Neural progenitor cell (in vitro differentiated cells): ENCODE data around the gene SLC26A4. TPM values are rescaled to one million over a fixed set of nuclear protein-coding genes. Genes with fewer than 3 reads are reported as not detected.
"Not testable (repeated sequence)": the region's sequence is repeated elsewhere in the genome, so short reads cannot be mapped to it uniquely, and the experiment has no call there.

Experiments used
- DNase-seq: peaks from one replicate; pipeline ENCODE4 v3.0.0-alpha.2; 2016; ENCODE audit warnings: low spot score
- H2AFZ ChIP-seq: fragments of 200-600 bp; sonication (generic); replicated peaks from 2 replicates; pipeline ENCODE4 v1.6.1; 2016; ENCODE audit warnings: antibody characterized with exemption
- H3F3A ChIP-seq: fragments of 200-600 bp; sonication (generic); 2 replicates; pipeline ENCODE4 v1.6.1; 2016; ENCODE audit warnings: antibody characterized with exemption, low read depth
- H3K27ac ChIP-seq: fragments of 200-600 bp; sonication (generic); 2 replicates; pipeline ENCODE4 v1.5.1; 2016; ENCODE audit warnings: mild to moderate bottlenecking
- H3K27me3 ChIP-seq: fragments of 200-600 bp; sonication (generic); 2 replicates; pipeline ENCODE4 v1.6.1; 2016; ENCODE audit warnings: mild to moderate bottlenecking, moderate library complexity
- H3K36me3 ChIP-seq: fragments of 200-600 bp; sonication (generic); 2 replicates; pipeline ENCODE4 v1.5.1; 2016
- H3K4me1 ChIP-seq: fragments of 200-600 bp; sonication (generic); 2 replicates; pipeline ENCODE4 v1.6.1; 2016; ENCODE audit warnings: mixed run types
- H3K4me2 ChIP-seq: fragments of 200-600 bp; sonication (generic); 2 replicates; pipeline ENCODE4 v1.6.1; 2016
- H3K4me3 ChIP-seq: fragments of 200-600 bp; sonication (generic); 2 replicates; pipeline ENCODE4 v1.5.1; 2016
- H3K79me2 ChIP-seq: fragments of 200-600 bp; sonication (generic); 2 replicates; pipeline ENCODE4 v1.6.1; 2016; ENCODE audit warnings: low read depth
- H3K9ac ChIP-seq: fragments of 200-600 bp; sonication (generic); 2 replicates; pipeline ENCODE4 v1.6.1; 2016
- H3K9me3 ChIP-seq: fragments of 200-600 bp; sonication (generic); 2 replicates; pipeline ENCODE4 v1.5.1; 2016; ENCODE audit warnings: low read depth
- H4K20me1 ChIP-seq: fragments of 200-600 bp; sonication (generic); 2 replicates; pipeline ENCODE4 v1.6.1; 2016; ENCODE audit warnings: low read depth
- H3K27ac Mint-ChIP-seq: 3 replicates; pipeline ENCODE4 v1.8.0; 2021; ENCODE audit warnings: mixed read lengths
- H3K27me3 Mint-ChIP-seq: 2 replicates; pipeline ENCODE4 v1.8.0; 2022; ENCODE audit warnings: low read depth, mild to moderate bottlenecking, inconsistent platforms, moderate library complexity, mixed read lengths; ENCODE audit not compliant: insufficient read depth
- H3K36me3 Mint-ChIP-seq: 3 replicates; pipeline ENCODE4 v1.8.0; 2021; ENCODE audit warnings: mixed read lengths
- H3K4me1 Mint-ChIP-seq: 3 replicates; pipeline ENCODE4 v1.8.0; 2021; ENCODE audit warnings: mixed read lengths
- H3K4me3 Mint-ChIP-seq: 3 replicates; pipeline ENCODE4 v1.8.0; 2021; ENCODE audit warnings: mild to moderate bottlenecking, moderate library complexity, mixed read lengths
- H3K9me3 Mint-ChIP-seq: 3 replicates; pipeline ENCODE4 v1.8.0; 2020; ENCODE audit warnings: mixed read lengths
- CTCF ChIP-seq: fragments of 200-600 bp; sonication (generic); IDR thresholded peaks from 2 replicates; pipeline ENCODE4 v1.5.1; 2017; ENCODE audit warnings: antibody characterized with exemption, mild to moderate bottlenecking
- EZH2 ChIP-seq: fragments of 200-600 bp; sonication (generic); IDR thresholded peaks from 2 replicates; pipeline ENCODE4 v1.6.1; 2017; ENCODE audit warnings: antibody characterized with exemption, mild to moderate bottlenecking, moderate library complexity
- EZH2phosphoT487 ChIP-seq: fragments of 200-600 bp; sonication (generic); IDR thresholded peaks from 2 replicates; pipeline ENCODE4 v1.6.1; 2017; ENCODE audit warnings: antibody characterized with exemption
- total RNA-seq: library from RNA; depleted of rRNA; stranded (reverse); fragments of >200 nt; gene quantifications from 2 replicates; pipeline ENCODE4 v1.2.3, GENCODE V29; 2015; ENCODE audit warnings: low replicate concordance

SLC26A4 gene
- total RNA-seq, 1 donor from 2014 or later, result 0.02 TPM

- Histone ChIP-seq H3K79me2 (no peaks in the 10 kb centered on the region), H2AFZ (no peak overlapping the region), H3K9ac (no peak overlapping the region), H3K27me3 (no peaks in the 10 kb centered on the region), H4K20me1 (no peaks in the 10 kb centered on the region), H3K4me1 (no peaks in the 10 kb centered on the region), H3K27ac (no peak overlapping the region), H3K4me2 (no peak overlapping the region), H3K36me3 (no peaks in the 10 kb centered on the region), H3K4me3 (no peak overlapping the region), H3K9me3 (no peaks in the 10 kb centered on the region), H3F3A (no peaks in the 10 kb centered on the region)
- H3K4me3 Mint-ChIP-seq, result no peak overlapping the region
- H3K4me1 Mint-ChIP-seq, result no peaks in the 10 kb centered on the region
- no peak for DNase-seq
- TF ChIP-seq EZH2 (no peak), EZH2phosphoT487 (no peak)
- no peaks in the 10 kb centered on the region for H3K9me3 Mint-ChIP-seq
- H3K27me3 Mint-ChIP-seq, result no peaks in the 10 kb centered on the region
- H3K27ac Mint-ChIP-seq, result no peak overlapping the region
- no peaks in the 10 kb centered on the region for H3K36me3 Mint-ChIP-seq
Measured at GRCh38 chr7:107638594-107638993, 22.0 kb upstream of the SLC26A4 start.

- not testable (repeated sequence) for DNase-seq, H3K27ac ChIP-seq, H4K20me1 ChIP-seq, H3F3A ChIP-seq, H3K79me2 ChIP-seq, H3K4me3 Mint-ChIP-seq, H3K27me3 Mint-ChIP-seq, H3K27ac Mint-ChIP-seq, H3K9me3 ChIP-seq, H3K4me3 ChIP-seq, H3K27me3 ChIP-seq, H3K9ac ChIP-seq, H3K36me3 Mint-ChIP-seq, H2AFZ ChIP-seq, H3K4me1 ChIP-seq, H3K36me3 ChIP-seq, H3K9me3 Mint-ChIP-seq, H3K4me2 ChIP-seq, H3K4me1 Mint-ChIP-seq
Measured at GRCh38 chr7:107639070-107639469, 21.6 kb upstream of the SLC26A4 start.

GRCh38 chr7:107641676-107642075, 19.0 kb upstream of the SLC26A4 start:
- Mint-ChIP-seq H3K36me3 (no peaks in the 10 kb centered on the region), H3K27me3 (no peaks in the 10 kb centered on the region), H3K4me1 (no peaks in the 10 kb centered on the region), H3K9me3 (peaks cover 3% of the 10 kb centered on the region), H3K4me3 (no peak overlapping the region), H3K27ac (no peak overlapping the region)
- no peaks in the 10 kb centered on the region for H3F3A ChIP-seq
- H4K20me1 ChIP-seq, result no peaks in the 10 kb centered on the region
- no peak for DNase-seq
- H3K4me3 ChIP-seq, result no peak overlapping the region
- TF ChIP-seq EZH2 (no peak), CTCF (no peak), EZH2phosphoT487 (no peak)
- H3K27ac ChIP-seq, result no peak overlapping the region
- H3K36me3 ChIP-seq, result no peaks in the 10 kb centered on the region
- H2AFZ ChIP-seq, result no peak overlapping the region
- H3K9ac ChIP-seq, result no peak overlapping the region
- H3K4me2 ChIP-seq, result no peak overlapping the region
- H3K4me1 ChIP-seq, result no peaks in the 10 kb centered on the region
- H3K27me3 ChIP-seq, result no peaks in the 10 kb centered on the region
- H3K79me2 ChIP-seq, result no peaks in the 10 kb centered on the region
- no peaks in the 10 kb centered on the region for H3K9me3 ChIP-seq

- no peaks in the 10 kb centered on the region for H3K36me3 ChIP-seq
- H3K4me1 Mint-ChIP-seq, result no peaks in the 10 kb centered on the region
- H2AFZ ChIP-seq, result no peak overlapping the region
- H3K27ac Mint-ChIP-seq, result no peak overlapping the region
- no peaks in the 10 kb centered on the region for H3K27me3 Mint-ChIP-seq
- no peak overlapping the region for H3K9ac ChIP-seq
- H3K4me2 ChIP-seq, result no peak overlapping the region
- H3K27me3 ChIP-seq, result no peaks in the 10 kb centered on the region
- no peaks in the 10 kb centered on the region for H3K4me1 ChIP-seq
- H3K4me3 ChIP-seq, result no peak overlapping the region
- H3K36me3 Mint-ChIP-seq, result no peaks in the 10 kb centered on the region
- H3F3A ChIP-seq, result no peaks in the 10 kb centered on the region
- no peaks in the 10 kb centered on the region for H3K9me3 ChIP-seq
- H4K20me1 ChIP-seq, result no peaks in the 10 kb centered on the region
- peaks cover 3% of the 10 kb centered on the region for H3K9me3 Mint-ChIP-seq
- DNase-seq, result no peak
- no peak overlapping the region for H3K27ac ChIP-seq
- TF ChIP-seq CTCF (no peak), EZH2phosphoT487 (no peak), EZH2 (no peak)
- H3K4me3 Mint-ChIP-seq, result no peak overlapping the region
- no peaks in the 10 kb centered on the region for H3K79me2 ChIP-seq
Measured at GRCh38 chr7:107642501-107642900, 18.1 kb upstream of the SLC26A4 start.
